GM20000 (cell line): Measurements from ENCODE around the gene CACNG5.

Experiments used
- DNase-seq: peaks from one replicate; pipeline ENCODE4 v3.0.0; 2012; ENCODE audit warnings: low spot score
- CTCF ChIP-seq: IDR thresholded peaks from 2 replicates; pipeline ENCODE4 v1.5.1; 2012; ENCODE audit warnings: mild to moderate bottlenecking, control low read depth; ENCODE audit errors: extremely low read depth, missing control alignments

The CACNG5 gene

GRCh38 chr17:66833201-66833600 is 1.7 kb upstream of the CACNG5 start:
- TF ChIP-seq CTCF, result no peak

GRCh38 chr17:66834426-66834918 is 445 bp upstream of the CACNG5 start:
- no peak for DNase-seq
- TF ChIP-seq CTCF, result no peak

More at GRCh38 chr17:66833201-66833600, 1.7 kb upstream of the CACNG5 start:
- DNase-seq, result no peak

- no peak for TF ChIP-seq CTCF
- DNase-seq, result no peak
Observed at GRCh38 chr17:66835476-66835875, 559 bp downstream of the CACNG5 start.

- no peak for TF ChIP-seq CTCF
- no peak for DNase-seq
Observed at GRCh38 chr17:66836063-66837005, 1.4 kb downstream of the CACNG5 start.

- DNase-seq, result no peak
- no peak for TF ChIP-seq CTCF
Observed at GRCh38 chr17:66837226-66837625, 2.3 kb downstream of the CACNG5 start.

GRCh38 chr17:66837885-66838665 is 3.2 kb downstream of the CACNG5 start:
- no peak for TF ChIP-seq CTCF
- no peak for DNase-seq

- no peak for DNase-seq
- TF ChIP-seq CTCF, result no peak
Observed at GRCh38 chr17:66839616-66840015, 4.7 kb downstream of the CACNG5 start.
